MM.1S (cell line): ENCODE results near the gene OR4D2.

Experiments
- DNase-seq: peaks from one replicate; pipeline ENCODE4 v3.0.0-alpha.2; 2015
- H2AFZ ChIP-seq: fragments of 300-600 bp; sonication (generic); 2 replicates; pipeline ENCODE4 v1.6.0; 2016; ENCODE audit warnings: antibody characterized with exemption, low read length
- H3F3A ChIP-seq: fragments of 300-600 bp; sonication (generic); 2 replicates; pipeline ENCODE4 v1.6.1; 2016; ENCODE audit warnings: mild to moderate bottlenecking, antibody characterized with exemption, low read length, moderate library complexity, mixed read lengths; ENCODE audit not compliant: insufficient read depth
- H3K27ac ChIP-seq: fragments of 300-600 bp; sonication (generic); 2 replicates; pipeline ENCODE4 v1.5.1; 2016; ENCODE audit warnings: mild to moderate bottlenecking, low read length
- H3K27me3 ChIP-seq: fragments of 300-600 bp; sonication (generic); replicated peaks from 2 replicates; pipeline ENCODE4 v1.6.0; 2016; ENCODE audit warnings: low read length; ENCODE audit not compliant: insufficient read depth
- H3K36me3 ChIP-seq: fragments of 300-600 bp; sonication (generic); replicated peaks from 2 replicates; pipeline ENCODE4 v1.6.1; 2016; ENCODE audit warnings: mild to moderate bottlenecking, low read length, mixed read lengths; ENCODE audit not compliant: insufficient read depth
- H3K4me1 ChIP-seq: fragments of 300-600 bp; sonication (generic); 2 replicates; pipeline ENCODE4 v1.6.1; 2016; ENCODE audit warnings: low read length, mixed read lengths
- H3K4me2 ChIP-seq: fragments of 300-600 bp; sonication (generic); 2 replicates; pipeline ENCODE4 v1.6.0; 2016; ENCODE audit warnings: low read depth, low read length
- H3K4me3 ChIP-seq: fragments of 300-600 bp; sonication (generic); 2 replicates; pipeline ENCODE4 v1.5.1; 2016; ENCODE audit warnings: low read length, mixed read lengths
- H3K79me2 ChIP-seq: fragments of 300-600 bp; sonication (generic); 2 replicates; pipeline ENCODE4 v1.6.1; 2016; ENCODE audit warnings: mixed run types, low read length, mixed read lengths
- H3K9ac ChIP-seq: fragments of 300-600 bp; sonication (generic); 2 replicates; pipeline ENCODE4 v1.6.1; 2016; ENCODE audit warnings: low read length, mixed read lengths
- H3K9me2 ChIP-seq: fragments of 300-600 bp; sonication (generic); replicated peaks from 2 replicates; pipeline ENCODE4 v1.6.1; 2016; ENCODE audit warnings: mild to moderate bottlenecking, low read length, mixed read lengths; ENCODE audit not compliant: insufficient read depth
- H3K9me3 ChIP-seq: fragments of 300-600 bp; sonication (generic); replicated peaks from 2 replicates; pipeline ENCODE4 v1.6.1; 2016; ENCODE audit warnings: mild to moderate bottlenecking, low read length, mixed read lengths; ENCODE audit not compliant: insufficient read depth
- H4K20me1 ChIP-seq: fragments of 300-600 bp; sonication (generic); 2 replicates; pipeline ENCODE4 v1.6.1; 2016; ENCODE audit warnings: mild to moderate bottlenecking, low read length, moderate library complexity, mixed read lengths; ENCODE audit not compliant: insufficient read depth
- EZH2 ChIP-seq: fragments of 300-600 bp; sonication (generic); optimal IDR thresholded peaks from 2 replicates; pipeline ENCODE3; 2017; ENCODE audit warnings: low read depth, mild to moderate bottlenecking, antibody characterized with exemption, low read length, mixed read lengths
- EZH2phosphoT487 ChIP-seq: fragments of 300-600 bp; sonication (generic); IDR thresholded peaks from 2 replicates; pipeline ENCODE4 v1.6.1; 2018; ENCODE audit warnings: antibody characterized with exemption, low read length
- TF ChIP-seq, protein P1 (sequence below): fragments of 300-600 bp; sonication (generic); IDR thresholded peaks from 2 replicates; pipeline ENCODE4 v1.5.1; 2016; ENCODE audit warnings: antibody characterized with exemption, low read length, mixed read lengths

Gene OR4D2

GRCh38 chr17:58202859-58203258 lies 36.1 kb downstream of the OR4D2 start:
- no peaks in the 10 kb centered on the region for H3K79me2 ChIP-seq
- no peak overlapping the region for H2AFZ ChIP-seq
- H3K27me3 ChIP-seq, result peaks cover 48% of the 10 kb centered on the region
- no peaks in the 10 kb centered on the region for H3K9me2 ChIP-seq
- DNase-seq, result no peak
- H3K27ac ChIP-seq, result no peak overlapping the region
- H3K9ac ChIP-seq, result no peak overlapping the region
- no peaks in the 10 kb centered on the region for H3F3A ChIP-seq
- H3K9me3 ChIP-seq, result no peaks in the 10 kb centered on the region
- H4K20me1 ChIP-seq, result no peaks in the 10 kb centered on the region
- TF ChIP-seq EZH2 (no peak), EZH2phosphoT487 (no peak)
- TF ChIP-seq, protein P1, sequence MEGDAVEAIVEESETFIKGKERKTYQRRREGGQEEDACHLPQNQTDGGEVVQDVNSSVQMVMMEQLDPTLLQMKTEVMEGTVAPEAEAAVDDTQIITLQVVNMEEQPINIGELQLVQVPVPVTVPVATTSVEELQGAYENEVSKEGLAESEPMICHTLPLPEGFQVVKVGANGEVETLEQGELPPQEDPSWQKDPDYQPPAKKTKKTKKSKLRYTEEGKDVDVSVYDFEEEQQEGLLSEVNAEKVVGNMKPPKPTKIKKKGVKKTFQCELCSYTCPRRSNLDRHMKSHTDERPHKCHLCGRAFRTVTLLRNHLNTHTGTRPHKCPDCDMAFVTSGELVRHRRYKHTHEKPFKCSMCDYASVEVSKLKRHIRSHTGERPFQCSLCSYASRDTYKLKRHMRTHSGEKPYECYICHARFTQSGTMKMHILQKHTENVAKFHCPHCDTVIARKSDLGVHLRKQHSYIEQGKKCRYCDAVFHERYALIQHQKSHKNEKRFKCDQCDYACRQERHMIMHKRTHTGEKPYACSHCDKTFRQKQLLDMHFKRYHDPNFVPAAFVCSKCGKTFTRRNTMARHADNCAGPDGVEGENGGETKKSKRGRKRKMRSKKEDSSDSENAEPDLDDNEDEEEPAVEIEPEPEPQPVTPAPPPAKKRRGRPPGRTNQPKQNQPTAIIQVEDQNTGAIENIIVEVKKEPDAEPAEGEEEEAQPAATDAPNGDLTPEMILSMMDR, result no peak
- no peaks in the 10 kb centered on the region for H3K4me1 ChIP-seq
- H3K4me3 ChIP-seq, result no peak overlapping the region
- no peak overlapping the region for H3K4me2 ChIP-seq
- H3K36me3 ChIP-seq, result no peaks in the 10 kb centered on the region

GRCh38 chr17:58204796-58205195 lies 38.0 kb downstream of the OR4D2 start:
- no peaks in the 10 kb centered on the region for H3K36me3 ChIP-seq
- no peak for DNase-seq
- no peaks in the 10 kb centered on the region for H3F3A ChIP-seq
- no peak overlapping the region for H2AFZ ChIP-seq
- peaks cover 29% of the 10 kb centered on the region for H3K27me3 ChIP-seq
- H3K9me3 ChIP-seq, result no peaks in the 10 kb centered on the region
- H3K9ac ChIP-seq, result no peak overlapping the region
- H3K27ac ChIP-seq, result no peak overlapping the region
- no peak overlapping the region for H3K4me3 ChIP-seq
- no peaks in the 10 kb centered on the region for H3K4me1 ChIP-seq
- H4K20me1 ChIP-seq, result no peaks in the 10 kb centered on the region
- no peaks in the 10 kb centered on the region for H3K79me2 ChIP-seq
- no peak overlapping the region for H3K4me2 ChIP-seq
- no peaks in the 10 kb centered on the region for H3K9me2 ChIP-seq
- TF ChIP-seq, protein P1, result no peak
- TF ChIP-seq EZH2 (no peak), EZH2phosphoT487 (no peak)

GRCh38 chr17:58205936-58206335 lies 39.2 kb downstream of the OR4D2 start:
- H3K4me3 ChIP-seq, result no peak overlapping the region
- H3K4me1 ChIP-seq, result no peaks in the 10 kb centered on the region
- no peak overlapping the region for H3K9ac ChIP-seq
- no peaks in the 10 kb centered on the region for H3K9me2 ChIP-seq
- H3K4me2 ChIP-seq, result no peak overlapping the region
- no peaks in the 10 kb centered on the region for H4K20me1 ChIP-seq
- no peaks in the 10 kb centered on the region for H3F3A ChIP-seq
- DNase-seq, result no peak
- no peak overlapping the region for H3K27ac ChIP-seq
- H3K36me3 ChIP-seq, result no peaks in the 10 kb centered on the region
- no peaks in the 10 kb centered on the region for H3K79me2 ChIP-seq
- no peaks in the 10 kb centered on the region for H3K9me3 ChIP-seq
- TF ChIP-seq, protein P1, result no peak
- TF ChIP-seq EZH2phosphoT487 (no peak), EZH2 (no peak)
- peaks cover 19% of the 10 kb centered on the region for H3K27me3 ChIP-seq
- no peak overlapping the region for H2AFZ ChIP-seq
